Renal pelvis (tissue), 4 donors: ENCODE results near the gene MRPS18B. TPM values are rescaled to one million over a fixed set of nuclear protein-coding genes. Genes with fewer than 3 reads are reported as not detected.

Source experiments
- DNase-seq: peaks from one replicate; pipeline ENCODE4 v3.0.0-alpha.2; 2013
- polyA plus RNA-seq, 3 donors: library from polyadenylated mRNA; unstranded; fragments of 120-200 nt; gene quantifications; one replicate each; pipeline ENCODE4 v1.2.1, GENCODE V29; 2013; ENCODE audit not compliant: insufficient read length in 3 of 3

MRPS18B gene
- polyA plus RNA-seq, 3 donors, result 56.0 to 65.1 (median 62.2) TPM

DNA sequence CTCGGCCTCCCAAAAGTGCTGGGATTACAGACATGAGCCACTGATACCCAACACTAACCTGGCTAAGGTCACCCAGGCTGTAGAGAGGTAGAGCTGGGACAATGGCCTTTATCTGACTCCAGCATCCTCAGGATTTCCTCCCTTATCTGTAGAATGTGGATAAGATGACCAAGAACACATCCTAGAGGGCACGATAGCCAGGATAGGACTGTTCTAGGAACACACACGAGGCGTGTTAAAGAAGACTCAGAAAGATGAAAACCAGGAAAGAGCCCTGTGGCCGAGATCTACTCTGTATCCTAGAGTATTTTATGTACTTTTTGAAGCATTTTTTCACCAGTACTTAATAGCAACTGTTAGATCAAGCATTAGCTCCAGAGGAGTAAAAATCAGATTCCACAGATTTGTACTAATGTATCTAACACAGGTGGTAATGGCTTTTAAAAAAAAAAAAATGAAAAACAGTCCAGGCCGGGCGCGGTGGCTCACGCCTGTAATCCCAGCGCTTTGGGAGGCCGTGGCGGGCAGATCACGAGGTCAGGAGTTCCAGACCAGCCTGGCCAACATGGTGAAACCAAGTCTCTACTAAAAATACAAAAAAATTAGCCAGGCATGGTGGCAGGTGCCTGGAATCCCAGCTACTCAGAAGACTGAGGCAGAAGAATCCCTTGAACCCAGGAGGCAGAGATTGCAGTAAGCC lies 17.9 kb upstream of the MRPS18B start:
- no peak for DNase-seq

DNA sequence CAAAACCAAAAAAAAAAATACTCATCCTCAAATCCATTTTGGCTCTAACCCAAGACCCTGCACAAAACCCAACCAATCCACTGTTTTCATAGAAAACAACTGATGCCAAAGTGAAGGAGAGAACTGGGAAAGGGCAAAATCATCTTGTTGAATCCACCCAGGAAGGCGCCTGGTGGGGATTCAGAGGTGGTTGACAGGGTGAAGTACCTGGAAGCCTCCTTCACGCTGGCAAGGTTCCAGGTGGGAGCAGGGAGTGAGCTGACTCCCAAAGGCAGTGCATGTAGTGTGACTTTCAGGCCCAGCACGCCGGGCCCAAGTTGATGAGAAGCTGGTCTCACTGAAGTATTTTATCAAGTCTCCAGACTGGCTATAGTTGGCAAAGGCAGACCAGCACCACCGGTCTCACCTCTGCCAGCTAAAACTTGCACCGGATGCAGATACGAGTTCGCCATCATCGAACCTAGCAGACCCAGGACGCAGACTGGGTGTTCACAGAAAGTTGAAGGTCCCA lies 17.1 kb upstream of the MRPS18B start:
- DNase-seq, result no peak

DNA sequence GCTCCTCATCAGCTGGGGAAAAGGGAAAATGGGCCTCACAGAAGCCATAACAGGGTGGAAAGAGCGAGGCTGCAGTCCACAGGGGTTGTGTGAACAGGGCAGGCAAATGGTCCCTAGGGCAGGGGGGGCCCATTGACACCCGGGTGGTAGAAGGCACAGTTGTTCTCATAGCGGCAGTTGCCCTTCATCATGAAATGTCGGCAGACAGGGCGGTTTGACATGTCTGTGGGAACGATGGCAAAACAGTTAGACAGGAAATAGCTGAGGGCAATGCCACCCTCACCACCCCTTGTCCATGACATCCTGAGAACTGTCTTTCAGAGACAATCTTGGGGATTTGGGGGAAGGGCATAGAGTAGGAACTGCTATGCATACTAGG lies 16.2 kb upstream of the MRPS18B start:
- no peak for DNase-seq

DNA sequence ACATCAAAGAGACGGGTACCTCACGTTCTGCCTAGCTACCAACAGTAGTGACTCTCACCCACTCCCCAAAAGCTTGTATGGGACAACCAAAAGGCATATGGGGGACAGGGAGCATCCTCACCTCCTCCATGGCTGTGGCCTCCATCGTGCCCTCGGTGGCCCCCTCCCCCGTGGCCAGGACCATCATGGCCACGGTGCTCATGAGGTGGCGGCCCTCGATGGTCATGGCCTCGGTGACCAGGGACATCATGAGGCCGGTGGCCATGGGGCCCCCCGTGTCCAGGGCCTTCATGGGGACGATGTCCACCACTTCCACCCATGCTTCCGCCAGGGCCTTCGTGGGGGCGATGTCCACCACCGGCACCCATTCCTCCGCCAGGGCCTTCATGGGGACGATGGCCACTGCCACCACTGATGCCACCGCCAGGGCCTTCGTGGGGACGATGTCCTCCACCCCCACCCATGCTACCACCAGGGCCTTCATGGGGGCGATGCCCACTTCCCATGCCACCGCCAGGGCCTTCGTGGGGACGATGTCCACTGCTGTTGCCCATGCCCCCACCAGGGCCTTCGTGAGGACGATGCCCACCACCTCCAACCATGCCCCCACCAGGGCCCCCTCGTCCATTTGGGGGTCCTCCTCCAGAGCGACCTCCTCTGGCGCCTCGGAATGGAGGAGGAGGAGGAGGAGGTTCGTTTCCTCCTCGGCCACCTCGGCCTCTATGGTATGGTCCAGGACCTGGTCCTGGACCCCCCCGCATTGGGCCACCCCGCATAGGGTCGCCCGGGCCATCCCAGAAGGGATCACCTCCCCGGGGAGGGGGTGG lies 15.6 kb upstream of the MRPS18B start:
- no peak for DNase-seq

DNA sequence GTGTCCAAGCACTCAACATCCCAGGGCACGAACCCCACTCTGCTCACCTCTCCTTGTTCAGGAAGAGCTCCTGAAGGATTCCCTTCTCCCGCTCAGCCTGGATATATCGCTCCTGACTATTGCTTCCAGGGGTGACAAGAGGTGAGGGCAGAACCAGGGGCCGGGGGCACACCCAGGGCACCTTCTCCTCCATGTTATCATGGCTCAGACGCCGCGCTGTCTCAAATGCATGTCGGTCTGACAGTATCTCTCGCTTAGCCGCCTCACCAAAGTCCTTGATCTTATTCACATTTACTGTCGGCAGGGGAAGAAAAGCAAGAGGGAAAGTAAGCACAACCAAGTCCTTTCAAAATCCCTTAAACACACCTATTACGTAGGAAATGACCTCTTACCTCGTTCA lies 13.7 kb upstream of the MRPS18B start:
- no peak for DNase-seq

DNA sequence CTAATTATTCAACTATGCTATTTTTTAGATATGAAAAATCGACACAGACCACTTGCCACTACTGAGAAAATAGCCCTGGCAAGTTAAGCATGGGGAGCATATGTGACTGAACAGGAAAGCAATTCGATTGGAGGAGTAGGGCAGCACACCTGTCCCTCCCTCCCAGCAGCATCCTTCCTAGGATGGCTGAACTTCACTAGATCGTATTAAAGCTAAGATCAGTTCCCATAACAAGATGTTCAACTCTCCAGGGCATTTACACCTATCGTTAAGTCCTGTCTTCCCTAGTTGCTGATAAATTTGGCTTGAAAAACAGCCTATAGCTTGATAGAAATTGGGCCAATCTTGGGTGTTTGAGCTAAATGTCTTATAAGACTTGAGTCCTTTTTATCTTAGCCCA lies 7.6 kb upstream of the MRPS18B start:
- DNase-seq, result no peak

DNA sequence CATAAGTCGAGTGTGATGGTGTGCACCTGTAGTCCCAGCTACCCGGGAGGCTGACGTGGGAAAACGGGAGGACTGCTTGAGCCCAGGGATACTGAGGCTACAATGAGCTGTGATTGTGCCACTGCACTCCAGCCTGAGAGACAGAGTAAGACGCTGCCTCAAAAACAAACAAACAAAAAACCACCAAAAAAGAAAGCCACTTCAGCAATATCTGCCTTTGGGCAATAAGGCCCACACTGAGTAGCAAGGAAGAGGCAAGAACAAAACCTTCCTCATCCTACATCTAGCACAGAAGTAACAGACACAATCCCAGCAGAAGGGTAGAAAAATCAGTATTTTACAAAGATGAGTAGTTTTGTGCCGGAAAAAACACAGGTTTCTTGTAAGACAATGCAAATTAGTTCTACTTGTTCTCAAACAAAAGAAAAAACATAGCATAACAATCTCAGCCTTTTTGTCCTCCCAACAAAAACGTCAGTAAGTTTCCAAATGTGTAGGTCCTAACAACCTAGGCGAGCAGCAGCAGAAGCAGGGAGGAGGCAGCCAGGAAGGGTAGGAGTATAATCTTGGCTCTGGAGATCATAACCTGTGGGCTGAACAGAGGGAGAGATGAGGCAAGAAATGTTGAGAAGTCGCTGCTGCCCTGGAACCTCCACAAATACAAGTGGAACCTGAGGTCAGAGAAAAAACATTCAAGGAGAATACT lies 6.3 kb upstream of the MRPS18B start:
- DNase-seq, result no peak

DNA sequence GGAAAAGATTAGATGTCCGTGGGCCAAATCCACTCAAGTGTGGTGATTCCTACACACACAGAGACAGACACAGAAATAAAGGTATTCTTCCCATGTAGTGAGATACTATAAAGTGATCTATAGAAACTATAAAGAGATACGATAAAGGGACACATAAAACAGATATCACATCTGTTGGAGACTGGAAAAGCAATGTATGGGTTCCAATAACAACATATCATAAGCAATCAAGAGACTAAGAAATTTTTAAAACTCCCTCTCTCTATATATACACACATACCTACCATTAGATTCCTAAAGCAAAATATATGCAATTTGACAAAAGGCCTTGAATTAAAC lies 5.8 kb upstream of the MRPS18B start:
- DNase-seq, result no peak

DNA sequence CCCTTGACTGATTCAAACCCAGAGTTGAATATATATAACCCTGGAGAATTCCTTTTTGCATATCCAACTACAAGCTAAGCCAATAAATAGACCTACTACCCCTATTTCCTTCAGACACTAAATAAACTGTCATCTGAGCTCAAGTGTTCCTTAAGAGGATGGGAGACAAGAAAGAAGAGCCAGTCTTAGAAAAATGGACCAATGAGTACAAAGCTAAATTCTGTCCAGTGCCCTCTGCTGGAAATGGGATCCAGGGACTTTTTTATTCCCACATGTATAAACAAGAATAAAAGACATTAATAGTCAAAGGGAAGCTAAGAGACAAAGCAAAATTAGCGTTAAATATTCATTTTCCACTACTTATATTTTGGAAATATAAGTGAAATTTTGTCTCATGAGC lies 5.4 kb upstream of the MRPS18B start:
- DNase-seq, result no peak

DNA sequence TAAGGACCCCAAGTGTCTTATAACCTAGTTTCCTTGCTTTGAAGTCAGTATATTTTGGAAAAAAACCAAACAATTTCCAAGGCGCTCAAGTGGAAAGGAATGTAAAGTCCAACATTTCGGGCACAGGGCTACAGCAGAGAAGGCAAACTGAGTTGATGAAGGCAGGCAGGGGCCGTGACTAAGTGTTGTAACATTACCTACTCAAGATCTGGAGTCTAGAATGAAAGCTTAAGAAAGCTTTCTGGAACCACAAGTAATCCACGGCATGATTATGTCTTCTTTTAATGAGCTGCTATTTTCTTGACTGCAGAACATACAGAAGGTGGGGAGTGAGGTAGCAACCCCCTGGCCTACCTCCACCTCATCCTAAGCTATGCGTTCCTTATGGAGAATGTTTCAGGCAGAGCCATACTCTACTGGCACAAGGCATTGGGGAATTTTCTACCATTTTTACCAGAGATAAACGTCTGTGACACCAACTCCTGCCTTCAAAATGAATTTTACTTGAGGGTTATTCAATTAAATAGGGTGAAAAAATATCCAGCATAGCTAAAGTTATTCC lies 4.9 kb upstream of the MRPS18B start:
- peak; percentile 62 for DNase-seq

DNA sequence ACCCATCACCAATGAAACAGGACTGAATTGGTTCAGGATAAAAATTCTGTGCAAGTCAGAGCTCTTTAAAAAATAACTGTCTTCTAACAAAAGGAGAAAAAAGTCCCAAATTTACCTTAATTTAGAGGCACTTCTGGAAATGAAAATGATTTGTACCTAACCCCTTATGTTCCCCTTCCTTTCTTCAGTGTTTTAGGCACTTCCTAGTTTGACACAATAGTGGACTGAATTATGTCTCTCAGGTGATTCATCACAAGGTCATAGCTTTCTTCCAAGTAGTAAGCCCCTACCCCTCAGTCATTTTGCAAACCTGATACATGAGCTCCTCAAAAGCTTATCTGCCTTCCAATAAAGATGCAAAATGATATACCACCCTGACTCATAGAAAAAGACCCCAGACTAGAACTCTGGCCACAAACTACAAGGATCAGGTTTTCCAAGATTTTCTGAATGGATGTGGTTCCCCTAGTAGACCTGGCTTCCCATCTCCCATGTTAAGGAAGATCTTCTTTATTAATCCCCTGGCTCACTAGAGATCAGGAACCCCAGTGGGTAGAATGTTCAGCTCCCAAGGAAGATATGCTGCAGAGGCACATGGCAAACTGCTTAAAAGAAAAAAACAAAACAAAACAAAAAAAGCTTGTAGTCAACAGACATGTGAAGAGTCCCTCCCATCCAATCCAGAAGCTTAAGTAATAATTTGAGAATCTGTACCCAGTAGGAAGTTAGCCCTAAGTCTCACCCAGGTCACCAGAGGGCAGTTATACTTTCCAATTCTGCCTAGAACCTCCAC lies 4.2 kb upstream of the MRPS18B start:
- DNase-seq, result no peak

DNA sequence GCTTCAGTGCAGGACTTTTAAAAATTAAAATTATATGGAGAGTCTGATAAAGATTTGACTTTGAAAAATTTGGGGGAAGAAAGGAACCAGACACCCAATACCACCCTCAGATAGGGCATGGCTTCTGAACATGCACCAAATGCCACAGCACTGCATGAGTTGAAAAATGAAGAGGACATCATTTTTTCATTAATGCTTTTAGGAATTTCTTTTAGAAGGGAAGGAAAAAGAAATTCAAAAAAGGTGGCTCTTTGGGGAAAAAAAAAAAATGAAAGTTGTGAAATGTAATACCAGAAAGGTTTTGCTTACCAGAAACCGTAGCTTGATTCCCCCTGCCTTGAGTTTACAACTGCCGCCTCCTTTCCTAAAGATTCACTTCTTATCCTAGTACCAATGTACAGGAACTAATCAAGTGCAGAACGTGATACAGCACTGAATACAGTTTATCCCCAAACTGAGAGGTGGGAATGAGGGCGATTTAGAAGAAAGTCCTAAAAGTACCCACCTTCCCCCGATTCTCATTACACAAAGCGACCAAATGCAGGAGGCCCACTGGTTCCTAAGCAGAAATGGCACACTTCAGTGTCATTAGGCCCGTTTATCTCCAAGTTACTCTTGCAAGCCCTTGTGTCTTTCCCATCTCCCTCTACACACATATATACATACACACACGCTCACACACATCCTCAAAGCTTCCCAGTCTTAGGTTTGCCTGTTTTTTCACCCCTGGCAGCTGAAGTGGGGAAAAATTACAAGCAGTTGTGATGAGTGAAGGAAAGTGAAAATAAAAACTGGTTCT lies 3.4 kb upstream of the MRPS18B start:
- DNase-seq, result no peak

DNA sequence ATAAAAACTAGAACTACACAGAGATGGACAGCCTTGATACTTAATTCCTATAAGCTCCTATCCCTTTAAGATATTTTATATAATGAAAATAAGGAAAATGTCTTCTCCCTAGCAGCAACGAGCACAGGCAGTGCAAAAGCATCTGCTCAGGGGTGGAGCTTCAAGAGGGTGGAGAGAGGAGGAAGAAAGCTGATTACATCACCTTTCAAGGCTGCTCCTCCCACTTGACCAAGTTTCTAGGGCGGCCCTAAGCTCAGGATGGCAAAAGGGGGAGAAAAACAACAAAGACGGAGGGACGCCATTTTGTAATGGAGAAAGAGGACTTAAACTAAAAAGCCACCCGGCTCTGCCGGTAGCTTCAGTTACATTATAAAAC lies 2.8 kb upstream of the MRPS18B start:
- peak; percentile 99 for DNase-seq

DNA sequence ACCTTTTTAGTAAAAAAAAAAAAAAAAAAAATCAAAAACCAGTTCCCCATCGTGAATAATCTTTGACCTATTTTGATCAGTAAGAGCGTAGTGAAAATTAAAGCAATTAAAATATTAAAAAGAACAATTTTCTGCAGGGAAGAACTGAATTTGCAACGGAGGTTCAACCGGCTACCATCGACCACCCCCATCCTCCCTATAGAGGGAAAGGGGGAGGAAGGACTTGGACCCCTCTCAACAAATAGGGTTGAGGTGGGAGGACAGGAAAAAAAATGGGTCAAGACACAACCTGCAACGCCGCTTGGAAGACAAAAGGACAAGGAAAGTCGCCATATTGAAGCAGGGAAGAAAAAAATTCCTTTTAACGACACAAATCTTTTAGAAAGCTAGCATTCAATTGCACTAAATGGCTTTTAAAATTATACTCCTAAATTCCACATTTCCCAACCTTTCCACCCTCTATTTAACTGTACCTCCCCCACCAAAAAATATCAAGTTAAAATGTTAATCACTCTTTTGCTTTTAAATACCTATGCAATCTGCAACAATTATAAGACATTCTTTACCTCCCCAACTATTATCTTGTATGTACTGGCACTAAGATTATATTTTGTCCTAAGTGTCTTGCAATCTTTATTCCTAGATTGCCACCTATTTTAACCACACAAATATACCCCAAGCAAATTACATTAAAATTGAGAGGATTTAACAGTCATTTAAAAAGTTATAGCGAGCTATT lies 2.3 kb upstream of the MRPS18B start:
- DNase-seq, result peak; percentile 82

DNA sequence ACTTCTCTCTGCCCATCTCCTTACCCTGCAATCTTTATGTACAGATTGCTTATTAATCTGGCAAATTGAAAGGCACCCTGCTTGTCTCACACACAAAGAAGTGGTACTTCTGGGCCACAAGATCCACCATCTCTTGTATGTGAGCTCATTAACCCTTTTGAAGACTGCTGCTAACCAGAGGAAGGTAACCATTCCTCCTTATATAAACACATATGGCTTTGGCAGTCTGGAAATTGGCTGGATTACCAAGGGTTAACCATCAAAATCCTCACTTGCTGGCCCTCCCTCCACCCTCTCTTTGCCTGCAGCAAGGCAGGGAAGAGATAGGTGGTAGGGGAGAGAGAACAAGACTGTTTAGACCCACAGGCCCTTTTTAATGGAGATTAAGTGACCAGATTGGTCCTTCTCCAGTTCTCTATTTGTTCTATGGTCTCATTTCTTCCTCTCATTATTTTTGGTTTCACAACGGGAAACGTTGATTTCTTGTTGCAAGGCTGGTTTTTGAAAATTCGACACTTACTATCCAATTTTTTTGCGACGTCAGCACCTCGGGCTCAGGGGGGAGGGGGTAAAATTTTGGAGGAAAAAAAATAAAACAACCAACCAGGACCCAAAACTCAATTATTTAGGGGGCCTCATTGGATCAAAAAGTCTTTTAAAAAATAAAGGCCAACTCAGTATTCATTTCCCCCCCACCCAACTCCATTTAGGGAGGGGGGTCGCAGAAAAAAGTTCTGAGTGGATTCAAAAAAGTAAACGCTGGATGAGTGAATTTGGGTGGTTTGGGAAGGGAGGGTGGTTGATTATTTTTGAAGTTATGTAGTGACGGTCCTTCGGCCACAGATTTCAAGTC lies 1.5 kb upstream of the MRPS18B start:
- peak; percentile 40 for DNase-seq

DNA sequence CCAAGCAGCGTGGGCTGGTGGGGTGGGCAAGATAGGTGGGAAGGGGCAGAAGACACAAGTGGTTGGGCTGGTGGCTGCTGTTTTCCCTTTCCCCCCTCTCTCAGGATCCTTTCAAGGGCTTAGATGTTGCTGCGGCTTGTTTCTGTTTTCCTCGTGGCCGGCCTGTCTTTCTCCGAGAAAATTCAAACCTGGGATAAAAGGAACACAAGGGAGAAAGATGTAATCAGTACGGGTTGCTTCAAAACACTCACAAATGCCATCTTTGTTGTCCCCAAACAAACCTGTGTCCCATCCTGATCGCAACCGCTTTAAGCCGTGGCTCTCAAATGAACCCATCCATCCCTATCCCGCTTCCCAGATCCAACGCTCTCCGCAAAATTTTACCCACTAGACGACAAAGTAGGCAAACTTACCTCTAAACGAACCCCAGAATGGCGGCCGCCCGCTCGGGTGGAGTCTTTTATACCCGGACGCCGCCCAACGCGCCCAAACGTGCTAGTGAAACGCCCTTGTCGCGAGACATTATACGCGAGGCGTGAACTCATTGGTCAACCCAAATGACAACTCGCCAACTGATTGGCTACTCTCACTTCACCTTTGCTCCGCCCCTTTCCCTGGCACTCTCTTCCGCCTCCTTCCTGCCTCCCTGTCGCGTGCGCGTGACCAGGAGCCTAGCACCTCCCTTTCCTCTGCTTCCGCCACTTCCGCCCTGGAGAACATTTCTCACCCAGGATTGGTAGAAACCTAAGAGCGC lies 652 bp upstream of the MRPS18B start, which contains the start of gene PPP1R10:
PPP1R10 (minus strand) TSS at position 433 of the 754 bp plus-strand sequence. CDS start 7,299 bp downstream, outside the sequence.
- DNase-seq, result peak; percentile 100

DNA sequence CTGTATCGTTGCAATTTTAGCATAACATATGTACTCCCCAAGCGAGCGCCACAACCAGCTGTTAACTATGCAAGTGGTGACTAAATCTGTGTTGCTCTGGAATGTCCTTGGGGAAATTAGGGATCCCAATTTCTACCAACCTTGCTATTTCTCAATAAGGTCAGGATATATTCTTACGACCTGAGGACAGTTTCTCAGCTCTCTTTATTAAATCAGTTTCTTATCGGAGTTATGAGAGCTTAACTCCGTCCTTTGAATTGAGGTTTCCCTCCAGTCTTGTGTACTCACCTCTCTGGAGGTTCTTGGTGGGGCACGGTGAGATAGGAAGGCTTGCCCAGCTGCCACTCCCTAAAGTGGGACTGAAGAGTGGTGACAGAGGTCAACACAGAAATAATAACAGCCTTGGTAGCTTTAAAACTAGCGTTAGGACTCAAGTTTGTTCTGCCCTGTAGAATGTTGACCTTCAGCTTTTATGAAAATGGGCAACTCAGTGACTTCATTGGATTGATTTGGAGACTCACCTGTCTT lies 694 bp downstream of the MRPS18B start:
- no peak for DNase-seq

DNA sequence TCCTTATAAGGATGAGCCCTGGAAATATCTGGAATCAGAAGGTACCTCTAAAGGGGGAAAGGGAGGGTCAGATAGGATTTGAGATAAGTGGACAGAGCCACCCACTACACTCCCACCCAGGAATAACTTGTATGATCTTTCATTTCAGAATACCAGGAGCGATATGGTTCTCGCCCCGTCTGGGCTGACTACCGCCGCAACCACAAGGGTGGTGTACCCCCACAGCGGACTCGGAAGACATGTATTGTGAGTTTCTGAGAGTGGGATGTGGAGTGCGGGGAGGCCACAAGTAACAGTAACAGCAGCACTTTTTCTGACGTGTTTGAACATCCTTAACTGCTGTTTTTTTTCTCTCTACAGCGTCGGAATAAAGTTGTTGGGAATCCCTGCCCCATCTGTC lies 1.9 kb downstream of the MRPS18B start:
- no peak for DNase-seq
